HEK293 (cell line): ENCODE measurements around the gene ANO1.

Source experiments
- CTCF ChIA-PET: fragments of 350-600 bp; formaldehyde crosslinking; extraction: SDS; loops from one replicate; lab custom pipeline; 2021; ENCODE audit warnings: antibody characterized with exemption; lab: Yijun Ruan, JAX
- POLR2A ChIA-PET: fragments of 300-600 bp; formaldehyde crosslinking; extraction: SDS; loops from one replicate; lab custom pipeline; 2020; ENCODE audit warnings: antibody characterized with exemption, inconsistent platforms; lab: Yijun Ruan, JAX
- H3K27ac ChIP-seq: fragments of 200-500 bp; sonication (Bioruptor generic); 2 replicates; pipeline ENCODE4 v1.5.1; 2014; ENCODE audit warnings: low read depth, low read length, control low read depth, inconsistent platforms; ENCODE audit errors: extremely low read depth
- H3K36me3 ChIP-seq, 2 experiments: fragments of 200-500 bp in 1 of 2; sonication (Bioruptor generic) in 1 of 2; 1 replicate in 1 of 2; 2 replicates in 1 of 2; pipeline ENCODE4 v1.5.1; 2014 to 2017; ENCODE audit warnings: inconsistent platforms in 2 of 2, low read length in 2 of 2; ENCODE audit not compliant: control insufficient read depth in 2 of 2, insufficient read depth in 1 of 2
- H3K4me1 ChIP-seq: fragments of 200-500 bp; sonication (Bioruptor generic); 2 replicates; pipeline ENCODE4 v1.5.1; 2014; ENCODE audit warnings: mild to moderate bottlenecking, low read length, inconsistent platforms; ENCODE audit not compliant: control insufficient read depth, insufficient read depth
- H3K4me3 ChIP-seq: 2 replicates; pipeline ENCODE4 v1.5.1; 2011; ENCODE audit warnings: low read depth, mild to moderate bottlenecking, control low read depth, low read length, moderate library complexity
- H3K9me3 ChIP-seq: fragments of 200-500 bp; sonication (Bioruptor generic); 2 replicates; pipeline ENCODE4 v1.5.1; 2014; ENCODE audit warnings: low read depth, low read length, inconsistent platforms; ENCODE audit not compliant: control insufficient read depth, insufficient read depth
- AEBP2 ChIP-seq: fragments of 450-650 bp; formaldehyde crosslinking; IDR thresholded peaks from 2 replicates; pipeline ENCODE4 v1.5.1; 2016; ENCODE audit warnings: missing biosample characterization, missing genetic modification characterization, borderline replicate concordance
- BCL6B ChIP-seq: fragments of 450-650 bp; formaldehyde crosslinking; IDR thresholded peaks from 2 replicates; pipeline ENCODE4 v1.5.1; 2017; ENCODE audit warnings: missing biosample characterization, missing genetic modification characterization
- EGR2 ChIP-seq: fragments of 450-650 bp; formaldehyde crosslinking; IDR thresholded peaks from 2 replicates; pipeline ENCODE4 v1.5.1; 2016; ENCODE audit warnings: low read depth, missing biosample characterization, missing genetic modification characterization
- GFI1B ChIP-seq: fragments of 450-650 bp; formaldehyde crosslinking; IDR thresholded peaks from 2 replicates; pipeline ENCODE4 v1.5.1; 2016; ENCODE audit warnings: missing biosample characterization, missing genetic modification characterization
- GLIS2 ChIP-seq: fragments of 450-650 bp; formaldehyde crosslinking; IDR thresholded peaks from 2 replicates; pipeline ENCODE4 v1.5.1; 2016; ENCODE audit warnings: missing biosample characterization, missing genetic modification characterization
- MZF1 ChIP-seq: fragments of 450-650 bp; formaldehyde crosslinking; IDR thresholded peaks from 2 replicates; pipeline ENCODE4 v1.5.1; 2017; ENCODE audit warnings: missing biosample characterization, missing genetic modification characterization, borderline replicate concordance
- REPIN1 ChIP-seq: fragments of 450-650 bp; formaldehyde crosslinking; IDR thresholded peaks from 2 replicates; pipeline ENCODE4 v1.5.1; 2017; ENCODE audit warnings: missing biosample characterization, missing genetic modification characterization, low read depth
- SALL2 ChIP-seq: fragments of 450-650 bp; formaldehyde crosslinking; IDR thresholded peaks from 2 replicates; pipeline ENCODE4 v1.5.0; 2017; ENCODE audit warnings: missing biosample characterization, mild to moderate bottlenecking, missing genetic modification characterization, borderline replicate concordance
- ZBTB1 ChIP-seq: fragments of 450-650 bp; formaldehyde crosslinking; IDR thresholded peaks from 2 replicates; pipeline ENCODE4 v1.5.1; 2016; ENCODE audit warnings: missing biosample characterization, missing genetic modification characterization
- ZBTB17 ChIP-seq: fragments of 450-650 bp; formaldehyde crosslinking; IDR thresholded peaks from 2 replicates; pipeline ENCODE4 v1.5.1; 2016; ENCODE audit warnings: missing biosample characterization, missing genetic modification characterization
- ZBTB6 ChIP-seq: fragments of 450-650 bp; formaldehyde crosslinking; IDR thresholded peaks from 2 replicates; pipeline ENCODE4 v1.5.1; 2017; ENCODE audit warnings: missing biosample characterization, missing genetic modification characterization
- ZBTB8A ChIP-seq: fragments of 450-650 bp; formaldehyde crosslinking; IDR thresholded peaks from 2 replicates; pipeline ENCODE4 v1.5.1; 2016; ENCODE audit warnings: missing biosample characterization, missing genetic modification characterization
- ZFHX2 ChIP-seq: fragments of 450-650 bp; formaldehyde crosslinking; conservative IDR thresholded peaks from 2 replicates; pipeline ENCODE4 v1.5.1; 2016; ENCODE audit warnings: missing biosample characterization, missing genetic modification characterization
- ZNF114 ChIP-seq: fragments of 450-650 bp; formaldehyde crosslinking; IDR thresholded peaks from 2 replicates; pipeline ENCODE4 v1.5.0; 2017; ENCODE audit warnings: missing biosample characterization, missing genetic modification characterization
- ZNF266 ChIP-seq: fragments of 450-650 bp; formaldehyde crosslinking; IDR thresholded peaks from 2 replicates; pipeline ENCODE4 v1.5.1; 2016; ENCODE audit warnings: missing biosample characterization, missing genetic modification characterization, low read depth
- ZNF302 ChIP-seq: fragments of 450-650 bp; formaldehyde crosslinking; IDR thresholded peaks from 2 replicates; pipeline ENCODE4 v1.5.1; 2016; ENCODE audit warnings: missing biosample characterization, missing genetic modification characterization, low read depth
- ZNF366 ChIP-seq: fragments of 450-650 bp; formaldehyde crosslinking; conservative IDR thresholded peaks from 2 replicates; pipeline ENCODE4 v1.5.1; 2016; ENCODE audit warnings: missing biosample characterization, missing genetic modification characterization
- ZNF416 ChIP-seq: fragments of 450-650 bp; formaldehyde crosslinking; IDR thresholded peaks from 2 replicates; pipeline ENCODE4 v1.5.1; 2016; ENCODE audit warnings: missing biosample characterization, missing genetic modification characterization
- ZNF501 ChIP-seq: fragments of 450-650 bp; formaldehyde crosslinking; IDR thresholded peaks from 2 replicates; pipeline ENCODE4 v1.5.1; 2016; ENCODE audit warnings: missing biosample characterization, missing genetic modification characterization
- ZNF555 ChIP-seq: fragments of 450-650 bp; formaldehyde crosslinking; conservative IDR thresholded peaks from 2 replicates; pipeline ENCODE4 v1.5.1; 2017; ENCODE audit warnings: missing biosample characterization, mild to moderate bottlenecking, missing genetic modification characterization, inconsistent platforms
- ZNF629 ChIP-seq: fragments of 450-650 bp; formaldehyde crosslinking; IDR thresholded peaks from 2 replicates; pipeline ENCODE4 v1.5.1; 2017; ENCODE audit warnings: missing biosample characterization, missing genetic modification characterization
- ZNF664 ChIP-seq: fragments of 450-650 bp; formaldehyde crosslinking; IDR thresholded peaks from 2 replicates; pipeline ENCODE4 v1.5.1; 2016; ENCODE audit warnings: missing biosample characterization, missing genetic modification characterization
- ZNF670 ChIP-seq: fragments of 450-650 bp; formaldehyde crosslinking; IDR thresholded peaks from 2 replicates; pipeline ENCODE4 v1.5.1; 2016; ENCODE audit warnings: missing biosample characterization, missing genetic modification characterization, low read depth
- ZNF701 ChIP-seq: fragments of 450-650 bp; formaldehyde crosslinking; IDR thresholded peaks from 2 replicates; pipeline ENCODE4 v1.5.1; 2016; ENCODE audit warnings: missing biosample characterization, missing genetic modification characterization
- ZNF707 ChIP-seq: fragments of 450-650 bp; formaldehyde crosslinking; IDR thresholded peaks from 2 replicates; pipeline ENCODE4 v1.5.1; 2016; ENCODE audit warnings: missing biosample characterization, missing genetic modification characterization
- ZNF785 ChIP-seq: fragments of 450-650 bp; formaldehyde crosslinking; IDR thresholded peaks from 2 replicates; pipeline ENCODE4 v1.5.1; 2016; ENCODE audit warnings: missing biosample characterization, missing genetic modification characterization
- ZNF843 ChIP-seq: fragments of 450-650 bp; formaldehyde crosslinking; IDR thresholded peaks from 2 replicates; pipeline ENCODE4 v1.5.1; 2016; ENCODE audit warnings: missing biosample characterization, missing genetic modification characterization

Gene ANO1

GRCh38 chr11:70118642-70119041, 40.5 kb downstream of the ANO1 start:
- no peak overlapping the region for H3K27ac ChIP-seq
- H3K4me1 ChIP-seq, result no peaks in the 10 kb centered on the region
- TF ChIP-seq GFI1B (tag by site-specific recombination), result no peak
- TF ChIP-seq BCL6B (tag by site-specific recombination), result no peak
- TF ChIP-seq REPIN1, result no peak
- no peak for TF ChIP-seq GLIS2 (tag by site-specific recombination)
- no peak for TF ChIP-seq ZNF629 (tag by site-specific recombination)
- TF ChIP-seq MZF1, result no peak
- TF ChIP-seq ZNF416, result no peak
- TF ChIP-seq ZNF670 (tag by site-specific recombination), result no peak
- TF ChIP-seq ZNF701, result no peak
- TF ChIP-seq ZBTB1 (tag by site-specific recombination), result no peak
- TF ChIP-seq ZNF843, result no peak
- peak; percentile 55 for TF ChIP-seq ZNF366
- peak; percentile 95 for TF ChIP-seq EGR2
- no peak for TF ChIP-seq ZBTB8A
- TF ChIP-seq ZNF302 (tag by site-specific recombination), result no peak
- no peak for TF ChIP-seq ZNF501 (tag by site-specific recombination)
- peak; percentile 64 for TF ChIP-seq ZFHX2 (tag by site-specific recombination)
- no peak for TF ChIP-seq AEBP2 (tag by site-specific recombination)
- no peak for TF ChIP-seq ZNF266 (tag by site-specific recombination)
- no peak for TF ChIP-seq SALL2 (tag by site-specific recombination)
- TF ChIP-seq ZNF555 (tag by site-specific recombination), result no peak
- no peak for TF ChIP-seq ZNF664 (tag by site-specific recombination)
- no peak overlapping the region for H3K4me3 ChIP-seq
- H3K36me3 ChIP-seq, result no peaks in the 10 kb centered on the region
- H3K9me3 ChIP-seq, result no peaks in the 10 kb centered on the region
- POLR2A ChIA-PET, result no interaction called here
- CTCF ChIA-PET, result no interaction called here

- no peak overlapping the region for H3K27ac ChIP-seq
- CTCF ChIA-PET, result interaction anchor here (0.9 kb wide), 1 partner anchor 39 kb away, joined by 4 read pairs; no protein-coding TSS in a partner anchor
- H3K9me3 ChIP-seq, result no peaks in the 10 kb centered on the region
- no peaks in the 10 kb centered on the region for H3K36me3 ChIP-seq
- no peaks in the 10 kb centered on the region for H3K4me1 ChIP-seq
- POLR2A ChIA-PET, result no interaction called here
- H3K4me3 ChIP-seq, result no peak overlapping the region
- no peak for TF ChIP-seq ZNF785 (tag by site-specific recombination)
- peak; percentile 32; the same call in 1 of the 2 replicates for TF ChIP-seq ZBTB6 (tag by site-specific recombination)
- TF ChIP-seq ZNF114, result no peak
- TF ChIP-seq ZNF707, result no peak
- peak; percentile 92 for TF ChIP-seq ZNF366
- TF ChIP-seq ZNF501 (tag by site-specific recombination), result no peak
- TF ChIP-seq ZNF629 (tag by site-specific recombination), result no peak
- TF ChIP-seq ZBTB17 (tag by site-specific recombination), result peak; percentile 89
Observed at GRCh38 chr11:70119502-70119901, 41.4 kb downstream of the ANO1 start.
